ENCODE measurements around the gene C6orf118.

GRCh38 chr6:165274611-165275010, 34.8 kb downstream of the C6orf118 start:
- TF ChIP-seq CTCF (IDR thresholded peaks at IDR 0.05; ENCODE audit: extremely low read depth in 1 of 2, insufficient read depth in 1 of 2, low read depth in 1 of 2, low read length in 2 of 2) (no peak), POLR2AphosphoS5 (IDR thresholded peaks at IDR 0.05; ENCODE audit: insufficient read depth, low read depth, low read length) (no peak), EZH2 (IDR thresholded peaks at IDR 0.05; ENCODE audit: borderline replicate concordance, low read depth, low read length, severe bottlenecking) (no peak), POLR2A (IDR thresholded peaks at IDR 0.05; ENCODE audit: low read depth, low read length) (no peak), MYC (IDR thresholded peaks at IDR 0.05; ENCODE audit: low read depth, low read length) (no peak), FOS (IDR thresholded peaks at IDR 0.05; ENCODE audit: borderline replicate concordance, insufficient read depth, low read length) (no peak)

Data from endothelial cell of umbilical vein (primary cell).